Thyroid gland (tissue), 4 donors: Measurements from ENCODE around the gene PHB1.

Experiments used
- CTCF ChIP-seq, 6 experiments: fragments of 200-600 bp in 3 of 6; fragments of 450-650 bp in 3 of 6; sonication (generic) in 3 of 6; IDR thresholded peaks; one replicate each; pipeline ENCODE4 v1.5.1; 2016 to 2019; ENCODE audit warnings: antibody characterized with exemption in 6 of 6, mild to moderate bottlenecking in 2 of 6, inconsistent platforms in 1 of 6, moderate library complexity in 1 of 6
- POLR2A ChIP-seq, 2 donors: fragments of 450-650 bp; IDR thresholded peaks; one replicate each; pipeline ENCODE4 v1.6.1; 2017; ENCODE audit warnings: antibody characterized with exemption in 2 of 2, mild to moderate bottlenecking in 2 of 2, moderate library complexity in 1 of 2

DNA sequence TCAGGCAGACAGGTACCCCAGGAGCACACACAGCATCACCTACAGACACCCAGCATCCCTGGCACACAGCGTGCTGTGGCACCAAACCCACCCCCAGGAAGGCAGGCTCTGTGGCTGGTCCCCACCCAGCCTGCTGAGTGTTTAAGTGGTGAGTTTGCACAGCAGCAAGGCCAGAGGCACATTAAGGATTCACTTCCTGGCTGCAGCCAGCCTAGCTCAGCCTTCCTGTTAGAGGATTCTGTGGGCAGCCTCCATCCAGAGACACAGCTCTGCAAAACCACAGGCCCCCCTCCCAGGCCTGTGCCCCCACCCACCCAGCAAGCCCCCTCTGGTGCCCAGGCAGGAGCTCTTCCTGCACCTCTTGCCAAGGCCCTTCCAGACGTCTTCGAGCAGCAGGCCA lies 36.1 kb upstream of the PHB1 start:
- TF ChIP-seq CTCF (IDR thresholded peaks at IDR 0.05) (no peak), POLR2A (IDR thresholded peaks at IDR 0.05) (no peak)
